H1 (cell line): Measurements from ENCODE around the gene CKS1B. TPM values are rescaled to one million over a fixed set of nuclear protein-coding genes. Genes with fewer than 3 reads are reported as not detected.

Experiments used
- CTCF ChIA-PET: fragments of 300-600 bp; sonication (Branson Sonifier 250); formaldehyde crosslinking; loops from one replicate; lab custom pipeline; 2021; ENCODE audit not compliant: partially characterized antibody; lab: Charles Lee
- POLR2A ChIA-PET: fragments of 300-600 bp; sonication (Branson Sonifier 250); formaldehyde crosslinking; loops from one replicate; lab custom pipeline; 2021; ENCODE audit warnings: inconsistent platforms; ENCODE audit not compliant: partially characterized antibody; lab: Charles Lee
- DNase-seq, 2 experiments: peaks; one replicate each; pipeline versions ENCODE4 v3.0.0 to v3.0.0-alpha.2; 2010 to 2022; ENCODE audit warnings: low spot score in 2 of 2, low read depth in 1 of 2, mixed read lengths in 1 of 2
- FAIRE-seq: peaks from 2 replicates; lab custom pipeline; 2011; peaks lifted over from hg19 to GRCh38; lab: Jason Lieb, UNC
- H2AFZ ChIP-seq: 2 replicates; pipeline ENCODE4 v1.8.1; 2012; ENCODE audit warnings: low read length, inconsistent platforms
- H2AK5ac ChIP-seq: 2 replicates; pipeline ENCODE4 v1.6.1; 2013; ENCODE audit warnings: low read depth, low read length
- H2BK120ac ChIP-seq: replicated peaks from 2 replicates; pipeline ENCODE3; 2013; ENCODE audit warnings: low read depth, low read length, inconsistent platforms
- H2BK12ac ChIP-seq: 2 replicates; pipeline ENCODE4 v1.6.1; 2013; ENCODE audit warnings: low read depth, low read length
- H2BK15ac ChIP-seq: 2 replicates; pipeline ENCODE4 v1.6.1; 2013; ENCODE audit warnings: low read length
- H2BK20ac ChIP-seq: 2 replicates; pipeline ENCODE4 v1.6.1; 2013; ENCODE audit warnings: low read length
- H2BK5ac ChIP-seq: 2 replicates; pipeline ENCODE4 v1.6.1; 2013; ENCODE audit warnings: low read depth, low read length
- H3K14ac ChIP-seq: 2 replicates; pipeline ENCODE4 v1.6.1; 2013; ENCODE audit warnings: inconsistent platforms; ENCODE audit not compliant: insufficient read length
- H3K18ac ChIP-seq: 2 replicates; pipeline ENCODE4 v1.6.1; 2013; ENCODE audit warnings: low read length; ENCODE audit errors: extremely low read depth
- H3K23ac ChIP-seq: 2 replicates; pipeline ENCODE4 v1.6.1; 2013; ENCODE audit warnings: inconsistent platforms; ENCODE audit not compliant: insufficient read length
- H3K23me2 ChIP-seq: 2 replicates; pipeline ENCODE4 v1.6.1; 2013; ENCODE audit warnings: low read depth, low read length
- H3K27ac ChIP-seq: 2 replicates; pipeline ENCODE4 v1.6.1; 2011; ENCODE audit warnings: low read depth, low read length, inconsistent platforms
- H3K27me3 ChIP-seq, 4 experiments: replicated peaks in 1 of 4; 1 replicate in 1 of 4; 2 replicates in 3 of 4; pipeline versions ENCODE4 v1.6.1 to v1.8.1; 2011 to 2013; ENCODE audit warnings: low read length in 3 of 4, mild to moderate bottlenecking in 3 of 4, inconsistent platforms in 2 of 4, mixed read lengths in 2 of 4, moderate library complexity in 1 of 4; ENCODE audit not compliant: control insufficient read depth in 3 of 4, insufficient read depth in 3 of 4; ENCODE audit errors: extremely low read depth in 1 of 4
- H3K36me3 ChIP-seq, 4 experiments: 2 replicates each; pipeline versions ENCODE4 v1.6.1 to v1.8.1; 2011 to 2013; ENCODE audit warnings: mild to moderate bottlenecking in 4 of 4, low read length in 3 of 4, moderate library complexity in 2 of 4, control low read depth in 1 of 4, inconsistent platforms in 1 of 4; ENCODE audit not compliant: insufficient read depth in 4 of 4, control insufficient read depth in 2 of 4
- H3K4ac ChIP-seq: replicated peaks from 2 replicates; pipeline ENCODE3; 2013; ENCODE audit warnings: low read length, low read depth, mixed read lengths, inconsistent platforms; ENCODE audit not compliant: insufficient read length
- H3K4me1 ChIP-seq, 4 experiments: replicated peaks in 1 of 4; 1 replicate in 1 of 4; 2 replicates in 3 of 4; pipeline versions ENCODE4 v1.6.1 to v1.8.1; 2011 to 2013; ENCODE audit warnings: low read length in 3 of 4, inconsistent platforms in 2 of 4, mixed read lengths in 1 of 4; ENCODE audit not compliant: insufficient read depth in 4 of 4, control insufficient read depth in 3 of 4
- H3K4me2 ChIP-seq, 2 experiments: 2 replicates each; pipeline versions ENCODE4 v1.6.1 to v1.8.1; 2011 to 2013; ENCODE audit warnings: low read depth in 2 of 2, low read length in 2 of 2, control low read depth in 1 of 2, inconsistent platforms in 1 of 2, mild to moderate bottlenecking in 1 of 2; ENCODE audit not compliant: insufficient read depth in 1 of 2
- H3K4me3 ChIP-seq, 4 experiments: fragments of 200-600, 300-600 bp in 1 of 4; sonication (generic), shearing (Covaris generic), sonication (Bioruptor Twin) in 1 of 4; 2 replicates each; pipeline versions ENCODE4 v1.5.1 to v1.8.1; 2011 to 2016; ENCODE audit warnings: low read length in 4 of 4, low read depth in 3 of 4, control low read depth in 2 of 4, inconsistent platforms in 2 of 4, mild to moderate bottlenecking in 2 of 4, mixed read lengths in 1 of 4, moderate library complexity in 1 of 4; ENCODE audit not compliant: insufficient read depth in 2 of 4; ENCODE audit errors: extremely low read depth in 1 of 4
- H3K56ac ChIP-seq: replicated peaks from 2 replicates; pipeline ENCODE3; 2013; ENCODE audit warnings: low read depth, mild to moderate bottlenecking, mixed read lengths, low read length, inconsistent platforms; ENCODE audit not compliant: insufficient read length
- H3K79me1 ChIP-seq: 2 replicates; pipeline ENCODE4 v1.6.1; 2013; ENCODE audit warnings: low read depth, low read length, control low read depth
- H3K79me2 ChIP-seq, 2 experiments: 2 replicates each; pipeline versions ENCODE4 v1.6.1 to v1.8.1; 2012 to 2013; ENCODE audit warnings: low read length in 2 of 2, mild to moderate bottlenecking in 2 of 2, inconsistent platforms in 1 of 2; ENCODE audit not compliant: insufficient read depth in 2 of 2, control insufficient read depth in 1 of 2
- H3K9ac ChIP-seq, 4 experiments: replicated peaks in 1 of 4; 1 replicate in 1 of 4; 2 replicates in 3 of 4; pipeline versions ENCODE4 v1.6.1 to v1.8.1; 2011 to 2013; ENCODE audit warnings: low read depth in 3 of 4, low read length in 3 of 4, control low read depth in 2 of 4, mild to moderate bottlenecking in 2 of 4, moderate library complexity in 2 of 4, inconsistent platforms in 1 of 4; ENCODE audit errors: extremely low read depth in 1 of 4
- H3K9me3 ChIP-seq, 2 experiments: 2 replicates each; pipeline versions ENCODE4 v1.6.1 to v1.8.1; 2012 to 2013; ENCODE audit warnings: mild to moderate bottlenecking in 2 of 2, moderate library complexity in 2 of 2, control low read depth in 1 of 2, inconsistent platforms in 1 of 2, low read depth in 1 of 2, low read length in 1 of 2, mixed read lengths in 1 of 2; ENCODE audit not compliant: insufficient read depth in 2 of 2
- H4K20me1 ChIP-seq, 2 experiments: replicated peaks in 1 of 2; 2 replicates each; pipeline versions ENCODE3 to v1.8.1; 2011 to 2013; ENCODE audit warnings: inconsistent platforms in 2 of 2, low read length in 2 of 2, mild to moderate bottlenecking in 1 of 2; ENCODE audit not compliant: insufficient read depth in 2 of 2, control insufficient read depth in 1 of 2
- H4K5ac ChIP-seq: 2 replicates; pipeline ENCODE4 v1.6.1; 2013; ENCODE audit warnings: low read length, low read depth, mixed read lengths, inconsistent platforms; ENCODE audit not compliant: insufficient read length
- H4K8ac ChIP-seq: 2 replicates; pipeline ENCODE4 v1.8.0; 2013; ENCODE audit warnings: mild to moderate bottlenecking, moderate library complexity, low read length, inconsistent platforms; ENCODE audit not compliant: insufficient read depth; ENCODE audit errors: extremely low read depth
- H4K91ac ChIP-seq: replicated peaks from 2 replicates; pipeline ENCODE3; 2013; ENCODE audit warnings: low read length, mixed read lengths, inconsistent platforms; ENCODE audit not compliant: insufficient read length
- BACH1 ChIP-seq: IDR thresholded peaks from 2 replicates; pipeline ENCODE4 v1.6.1; 2012; ENCODE audit warnings: low read length, improper control_type of control experiment
- POLR2AphosphoS5 ChIP-seq: IDR thresholded peaks from 2 replicates; pipeline ENCODE4 v1.6.1; 2011; ENCODE audit warnings: low read depth, low read length
- WGBS, 2 experiments: shearing (Covaris generic) in 1 of 2; methylation state at CpG; one replicate each; pipeline versions ENCODE4 v1.1.6 to v1.1.7; 2013 to 2015; ENCODE audit warnings: low lambda C conversion rate in 2 of 2, mixed read lengths in 2 of 2, inconsistent platforms in 1 of 2, low coverage in 1 of 2, missing lambda C conversion rate in 1 of 2; ENCODE audit not compliant: insufficient replicate concordance in 2 of 2, insufficient coverage in 1 of 2, insufficient read length in 1 of 2; ENCODE audit errors: extremely low coverage in 1 of 2, missing lambda C conversion rate in 1 of 2; 5-methylcytosine and 5-hydroxymethylcytosine counted together
- polyA plus RNA-seq, 7 experiments: library from polyadenylated mRNA; depleted of rRNA in 3 of 7; stranded (reverse) in 5 of 7; unstranded in 2 of 7; fragments of >200 nt in 5 of 7; fragments of 200-250 nt in 2 of 7; gene quantifications; 1 replicate in 5 of 7; 2 replicates in 1 of 7; 4 replicates in 1 of 7; pipeline versions ENCODE4 v1.2.1 to v1.2.3, GENCODE V29; 2011 to 2013; ENCODE audit warnings: missing spikeins in 2 of 7, mixed read lengths in 2 of 7
- total RNA-seq: library from RNA; stranded (reverse); fragmentation: NEBNext Ultra II Directional; extraction: Animal tissue kit (Norgen Biotek cat#: 25700); gene quantifications from 2 replicates; pipeline ENCODE4 v1.2.1, GENCODE V29; 2021

The CKS1B gene
- total and polyA plus RNA-seq, 2 of the 8 experiments (the other 6 are each of a cell fraction or from before 2014, with no cell fraction given) = 294 to 1,025 TPM

GRCh38 chr1:154987326-154987725 lies 12.8 kb downstream of the CKS1B start:
- CTCF ChIA-PET = interaction anchor here (1.5 to 20.6 kb wide), 7 partner anchors 9 to 151 kb away, joined by 3 to 334 read pairs (median 5); partner anchors contain the start of genes LENEP and PYGO2
- Histone ChIP-seq H3K9ac (no peak overlapping the region), H2BK12ac (no peak overlapping the region), H2BK120ac (no peak overlapping the region), H2AK5ac (no peak overlapping the region), H4K20me1 (peaks cover 15 to 22% of the 10 kb centered on the region in 2 experiments), H2BK5ac (no peak overlapping the region), H3K79me1 (peaks cover 6% of the 10 kb centered on the region; the same call in 1 of the 2 replicates), H3K18ac (no peak overlapping the region), H2AFZ (no peak overlapping the region), H3K23me2 (peaks cover 5% of the 10 kb centered on the region), H2BK15ac (no peak overlapping the region), H3K23ac (no peak overlapping the region), H3K9me3 (no peaks in the 10 kb centered on the region), H3K4ac (no peak overlapping the region), H3K4me2 (no peak overlapping the region), H2BK20ac (no peak overlapping the region), H3K79me2 (peaks cover 4 to 51% of the 10 kb centered on the region in 2 experiments), H4K91ac (no peak overlapping the region), H3K27me3 (no peaks in the 10 kb centered on the region), H3K4me1 (peaks cover 0 to 4% (median 1%) of the 10 kb centered on the region in 4 experiments; a peak in 3 of 7 replicates), H3K36me3 (peaks cover 11 to 47% (median 33%) of the 10 kb centered on the region in 4 experiments), H3K4me3 (no peak overlapping the region), H4K8ac (no peak overlapping the region), H3K14ac (no peak overlapping the region), H3K27ac (no peak overlapping the region), H4K5ac (no peak overlapping the region), H3K56ac (no peak overlapping the region)
- POLR2A ChIA-PET = interaction anchor here (0.6 to 42.8 kb wide), 8 partner anchors 8 to 82 kb away, joined by 3 to 702 read pairs (median 4); partner anchors contain the start of genes CKS1B, FLAD1, LENEP and PBXIP1
- 96% methylated on average over 6 of the region's 6 CpGs; no CpG with 5 or more reads in 1 of the 2 experiments for WGBS, 2 experiments
- FAIRE-seq = no peak
- no peak for DNase-seq
- TF ChIP-seq BACH1 (no peak), POLR2AphosphoS5 (no peak)
